ENCODE data around the gene BBIP1. TPM values are rescaled to one million over a fixed set of nuclear protein-coding genes. Genes with fewer than 3 reads are reported as not detected.
"Not testable (repeated sequence)": the region's sequence is repeated elsewhere in the genome, so short reads cannot be mapped to it uniquely, and the experiment has no call there.

The BBIP1 gene
- total RNA-seq, 1 donor = 33.0 TPM

- peaks cover 8% of the 10 kb centered on the region for H3K4me1 ChIP-seq (ENCODE audit: insufficient read depth, low read length)
- H3K4me3 ChIP-seq (ENCODE audit: low read length) = no peak overlapping the region
- no peaks in the 10 kb centered on the region for H3K27me3 ChIP-seq (ENCODE audit: insufficient read depth, low read length)
- H3K9me3 ChIP-seq (ENCODE audit: low read depth, low read length) = no peaks in the 10 kb centered on the region
Observed at GRCh38 chr10:110880012-110880411, 39.0 kb downstream of the BBIP1 start.

GRCh38 chr10:110876788-110877187, 42.2 kb downstream of the BBIP1 start:
- no peaks in the 10 kb centered on the region for H3K27me3 ChIP-seq (ENCODE audit: insufficient read depth, low read length)
- H3K4me1 ChIP-seq (ENCODE audit: insufficient read depth, low read length) = peaks cover 7% of the 10 kb centered on the region
- H3K9me3 ChIP-seq (ENCODE audit: low read depth, low read length) = no peaks in the 10 kb centered on the region
- no peak overlapping the region for H3K4me3 ChIP-seq (ENCODE audit: low read length)

- peaks cover 12% of the 10 kb centered on the region for H3K4me1 ChIP-seq (ENCODE audit: insufficient read depth, low read length)
- H3K27me3 ChIP-seq (ENCODE audit: insufficient read depth, low read length) = no peaks in the 10 kb centered on the region
- H3K4me3 ChIP-seq (ENCODE audit: low read length) = no peak overlapping the region
- H3K9me3 ChIP-seq (ENCODE audit: low read depth, low read length) = no peaks in the 10 kb centered on the region
Observed at GRCh38 chr10:110876000-110876399, 43.0 kb downstream of the BBIP1 start.

GRCh38 chr10:110873951-110874350, 45.0 kb downstream of the BBIP1 start:
- H3K4me3 ChIP-seq (ENCODE audit: low read length) = peak overlapping the region; percentile 84
- H3K9me3 ChIP-seq (ENCODE audit: low read depth, low read length) = no peaks in the 10 kb centered on the region
- H3K27me3 ChIP-seq (ENCODE audit: insufficient read depth, low read length) = no peaks in the 10 kb centered on the region
- H3K4me1 ChIP-seq (ENCODE audit: insufficient read depth, low read length) = peaks cover 32% of the 10 kb centered on the region

- H3K4me1 ChIP-seq (ENCODE audit: insufficient read depth, low read length) = peaks cover 39% of the 10 kb centered on the region
- no peaks in the 10 kb centered on the region for H3K27me3 ChIP-seq (ENCODE audit: insufficient read depth, low read length)
- peak overlapping the region; percentile 84 for H3K4me3 ChIP-seq (ENCODE audit: low read length)
- H3K9me3 ChIP-seq (ENCODE audit: low read depth, low read length) = no peaks in the 10 kb centered on the region
Observed at GRCh38 chr10:110872984-110873923, 45.7 kb downstream of the BBIP1 start.

DNA sequence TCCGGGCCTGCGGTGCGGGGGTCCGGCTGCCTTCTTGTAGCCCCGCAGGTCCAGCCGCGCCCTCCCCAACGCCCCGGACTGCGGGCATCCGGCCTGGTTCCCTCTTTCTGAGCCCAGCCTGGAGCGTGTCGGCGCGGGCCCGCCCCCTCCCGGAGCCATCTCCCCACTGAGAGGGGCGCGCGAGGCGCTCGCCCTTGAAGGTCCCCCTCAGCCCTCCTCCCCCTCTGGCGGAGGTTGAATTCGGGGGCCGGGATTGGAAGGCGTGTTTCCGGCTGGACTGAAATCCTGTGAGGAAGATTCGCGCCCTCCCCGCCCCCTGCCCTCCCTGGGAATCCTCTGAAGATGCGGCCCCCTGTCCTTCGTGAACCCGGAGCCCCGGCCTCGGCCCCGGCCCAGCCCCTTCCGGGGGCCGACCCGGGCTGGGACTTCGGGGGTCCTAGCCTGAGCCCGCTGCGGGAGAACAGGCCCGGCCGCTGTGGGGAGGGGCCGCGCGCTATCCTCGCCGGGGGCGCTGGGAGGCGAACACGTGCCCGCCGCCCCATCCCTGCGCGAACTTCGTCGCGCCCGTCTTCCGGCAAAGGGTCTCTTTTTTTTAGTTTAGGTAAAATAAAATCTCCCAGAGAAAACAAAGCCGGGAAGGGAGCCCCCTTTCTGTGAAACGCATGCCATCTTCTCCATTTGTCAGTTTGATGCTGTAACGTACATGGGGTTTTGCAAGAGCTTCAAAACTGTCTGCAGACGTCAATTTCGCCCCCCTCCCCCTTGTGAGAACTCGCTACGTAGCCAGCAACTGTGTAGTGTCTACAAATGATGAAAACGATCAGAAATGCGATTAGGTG, 46.6 kb downstream of the BBIP1 start:
- peak overlapping the region; percentile 84 for H3K4me3 ChIP-seq (ENCODE audit: low read length)
- peaks cover 48% of the 10 kb centered on the region for H3K4me1 ChIP-seq (ENCODE audit: insufficient read depth, low read length)
- H3K9me3 ChIP-seq (ENCODE audit: low read depth, low read length) = no peaks in the 10 kb centered on the region
- H3K27me3 ChIP-seq (ENCODE audit: insufficient read depth, low read length) = no peaks in the 10 kb centered on the region

GRCh38 chr10:110871298-110872084, 47.5 kb downstream of the BBIP1 start, which contains the start of gene PDCD4:
PDCD4 (plus strand) TSS chr10:110871928; CDS start chr10:110876028, 4,100 bp downstream.
- H3K4me1 ChIP-seq (ENCODE audit: insufficient read depth, low read length) = peaks cover 57% of the 10 kb centered on the region
- no peaks in the 10 kb centered on the region for H3K27me3 ChIP-seq (ENCODE audit: insufficient read depth, low read length)
- H3K9me3 ChIP-seq (ENCODE audit: low read depth, low read length) = no peaks in the 10 kb centered on the region
- H3K4me3 ChIP-seq (ENCODE audit: low read length) = peak within 1 kb of the TSS; percentile 84

- H3K4me1 ChIP-seq (ENCODE audit: insufficient read depth, low read length) = peaks cover 60% of the 10 kb centered on the region
- H3K9me3 ChIP-seq (ENCODE audit: low read depth, low read length) = no peaks in the 10 kb centered on the region
- peak overlapping the region; percentile 84 for H3K4me3 ChIP-seq (ENCODE audit: low read length)
- no peaks in the 10 kb centered on the region for H3K27me3 ChIP-seq (ENCODE audit: insufficient read depth, low read length)
Observed at GRCh38 chr10:110870823-110871297, 48.1 kb downstream of the BBIP1 start.

- H3K4me1 ChIP-seq (ENCODE audit: insufficient read depth, low read length) = peaks cover 77% of the 10 kb centered on the region
- no peaks in the 10 kb centered on the region for H3K9me3 ChIP-seq (ENCODE audit: low read depth, low read length)
- no peak overlapping the region for H3K4me3 ChIP-seq (ENCODE audit: low read length)
- no peaks in the 10 kb centered on the region for H3K27me3 ChIP-seq (ENCODE audit: insufficient read depth, low read length)
Observed at GRCh38 chr10:110868981-110869380, 50.0 kb downstream of the BBIP1 start.

- Histone ChIP-seq H3K4me1 (ENCODE audit: insufficient read depth, low read length) (peaks cover 85% of the 10 kb centered on the region), H3K9me3 (ENCODE audit: low read depth, low read length) (no peaks in the 10 kb centered on the region), H3K27me3 (ENCODE audit: insufficient read depth, low read length) (no peaks in the 10 kb centered on the region), H3K4me3 (ENCODE audit: low read length) (no peak overlapping the region)
Observed at GRCh38 chr10:110867807-110868465, 51.0 kb downstream of the BBIP1 start.

DNA sequence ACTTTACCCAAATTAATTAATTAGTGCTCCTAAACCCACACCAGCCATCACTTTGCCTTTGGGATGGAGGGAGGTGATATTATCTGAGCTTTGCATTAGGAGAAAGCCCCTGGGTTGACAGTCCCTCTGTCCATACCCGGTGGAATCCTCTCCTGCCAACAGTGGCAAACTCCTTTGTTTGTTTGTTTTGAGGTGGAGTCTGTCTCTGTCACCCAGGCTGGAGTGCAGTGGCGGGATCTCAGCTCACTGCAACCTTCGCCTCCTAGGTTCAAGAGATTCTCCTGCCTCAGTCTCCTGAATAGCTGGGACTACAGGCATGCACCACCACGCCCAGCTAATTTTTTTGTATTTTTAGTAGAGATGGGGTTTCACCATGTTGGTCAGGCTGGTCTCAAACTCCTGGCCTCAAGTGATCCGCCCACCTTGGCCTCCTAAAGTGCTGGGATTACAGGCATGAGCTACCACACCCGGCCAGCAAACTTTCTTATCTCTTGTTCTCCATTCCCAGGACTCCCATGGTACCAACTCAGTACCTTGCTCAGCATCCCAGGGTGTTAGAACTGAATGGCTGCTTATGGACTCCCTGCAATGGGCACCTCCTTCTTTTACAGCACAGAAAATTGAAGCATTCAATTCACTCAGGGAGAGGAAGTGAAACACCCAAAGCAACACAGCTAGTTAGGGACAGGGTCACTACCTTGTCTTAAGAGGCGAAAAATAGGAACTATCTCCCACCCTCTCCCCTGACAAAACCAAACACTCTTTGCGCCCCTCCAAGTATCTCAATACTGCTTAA, 51.8 kb downstream of the BBIP1 start:
- H3K4me3 ChIP-seq (ENCODE audit: low read length) = not testable (repeated sequence)
- H3K4me1 ChIP-seq (ENCODE audit: insufficient read depth, low read length) = peaks cover 92% of the 10 kb centered on the region

DNA sequence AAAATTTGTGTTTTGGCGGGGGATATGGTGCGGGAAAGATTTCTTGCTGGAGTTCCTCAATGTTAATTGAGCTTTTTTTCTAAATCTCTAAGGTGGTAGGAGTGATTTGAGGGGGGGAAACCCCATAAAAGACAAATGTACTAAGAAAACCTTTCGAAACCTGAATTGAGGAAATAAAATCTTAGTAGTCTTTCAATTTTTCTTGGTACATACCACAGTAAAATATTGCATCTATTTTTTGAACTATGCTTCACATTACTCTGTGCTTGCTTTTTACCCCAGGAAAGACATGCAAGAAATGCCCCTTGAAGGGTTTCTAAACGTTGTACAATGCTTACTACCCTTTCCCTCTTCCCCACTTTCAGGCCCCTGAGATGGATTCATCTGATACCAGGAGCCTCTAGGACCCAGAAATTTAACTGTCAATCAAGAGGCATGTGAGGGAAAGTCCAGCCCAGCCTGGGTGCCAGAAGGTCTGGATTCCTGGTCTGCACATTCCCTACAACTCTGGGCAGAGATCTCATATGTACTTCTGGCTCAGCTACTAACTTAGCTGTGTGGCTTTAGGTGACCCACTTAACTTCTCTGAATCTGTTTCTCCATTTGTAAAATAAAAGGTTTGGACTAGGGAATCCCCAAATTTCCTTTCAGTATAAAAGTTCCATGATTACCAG, 53.0 kb downstream of the BBIP1 start:
- peaks cover 100% of the 10 kb centered on the region for H3K4me1 ChIP-seq (ENCODE audit: insufficient read depth, low read length)
- no peak overlapping the region for H3K4me3 ChIP-seq (ENCODE audit: low read length)
- H3K27me3 ChIP-seq (ENCODE audit: insufficient read depth, low read length) = no peaks in the 10 kb centered on the region
- no peaks in the 10 kb centered on the region for H3K9me3 ChIP-seq (ENCODE audit: low read depth, low read length)

More for the DNA sequence above, 51.8 kb downstream of the BBIP1 start:
- H3K9me3 ChIP-seq (ENCODE audit: low read depth, low read length); H3K27me3 ChIP-seq (ENCODE audit: insufficient read depth, low read length): not testable (repeated sequence)

- Histone ChIP-seq H3K27me3 (ENCODE audit: insufficient read depth, low read length) (no peaks in the 10 kb centered on the region), H3K4me1 (ENCODE audit: insufficient read depth, low read length) (peaks cover 100% of the 10 kb centered on the region), H3K9me3 (ENCODE audit: low read depth, low read length) (no peaks in the 10 kb centered on the region), H3K4me3 (ENCODE audit: low read length) (no peak overlapping the region)
Observed at GRCh38 chr10:110865186-110865808, 53.7 kb downstream of the BBIP1 start.

All from mononuclear cell (primary cell).